MM.1S (cell line): Measurements from ENCODE around the gene CAMK2G.
A peak's percentile ranks its signal among the peaks of the same experiment; 100 is the strongest.
"Not testable (repeated sequence)": the region's sequence is repeated elsewhere in the genome, so short reads cannot be mapped to it uniquely, and the experiment has no call there.

Source experiments
- DNase-seq: peaks from one replicate; pipeline ENCODE4 v3.0.0-alpha.2; 2015
- H2AFZ ChIP-seq: fragments of 300-600 bp; sonication (generic); 2 replicates; pipeline ENCODE4 v1.6.0; 2016; ENCODE audit warnings: antibody characterized with exemption, low read length
- H3F3A ChIP-seq: fragments of 300-600 bp; sonication (generic); 2 replicates; pipeline ENCODE4 v1.6.1; 2016; ENCODE audit warnings: mild to moderate bottlenecking, antibody characterized with exemption, low read length, moderate library complexity, mixed read lengths; ENCODE audit not compliant: insufficient read depth
- H3K27ac ChIP-seq: fragments of 300-600 bp; sonication (generic); 2 replicates; pipeline ENCODE4 v1.5.1; 2016; ENCODE audit warnings: mild to moderate bottlenecking, low read length
- H3K27me3 ChIP-seq: fragments of 300-600 bp; sonication (generic); replicated peaks from 2 replicates; pipeline ENCODE4 v1.6.0; 2016; ENCODE audit warnings: low read length; ENCODE audit not compliant: insufficient read depth
- H3K36me3 ChIP-seq: fragments of 300-600 bp; sonication (generic); replicated peaks from 2 replicates; pipeline ENCODE4 v1.6.1; 2016; ENCODE audit warnings: mild to moderate bottlenecking, low read length, mixed read lengths; ENCODE audit not compliant: insufficient read depth
- H3K4me1 ChIP-seq: fragments of 300-600 bp; sonication (generic); 2 replicates; pipeline ENCODE4 v1.6.1; 2016; ENCODE audit warnings: low read length, mixed read lengths
- H3K4me2 ChIP-seq: fragments of 300-600 bp; sonication (generic); 2 replicates; pipeline ENCODE4 v1.6.0; 2016; ENCODE audit warnings: low read depth, low read length
- H3K4me3 ChIP-seq: fragments of 300-600 bp; sonication (generic); 2 replicates; pipeline ENCODE4 v1.5.1; 2016; ENCODE audit warnings: low read length, mixed read lengths
- H3K79me2 ChIP-seq: fragments of 300-600 bp; sonication (generic); 2 replicates; pipeline ENCODE4 v1.6.1; 2016; ENCODE audit warnings: mixed run types, low read length, mixed read lengths
- H3K9ac ChIP-seq: fragments of 300-600 bp; sonication (generic); 2 replicates; pipeline ENCODE4 v1.6.1; 2016; ENCODE audit warnings: low read length, mixed read lengths
- H3K9me2 ChIP-seq: fragments of 300-600 bp; sonication (generic); replicated peaks from 2 replicates; pipeline ENCODE4 v1.6.1; 2016; ENCODE audit warnings: mild to moderate bottlenecking, low read length, mixed read lengths; ENCODE audit not compliant: insufficient read depth
- H3K9me3 ChIP-seq: fragments of 300-600 bp; sonication (generic); replicated peaks from 2 replicates; pipeline ENCODE4 v1.6.1; 2016; ENCODE audit warnings: mild to moderate bottlenecking, low read length, mixed read lengths; ENCODE audit not compliant: insufficient read depth
- H4K20me1 ChIP-seq: fragments of 300-600 bp; sonication (generic); 2 replicates; pipeline ENCODE4 v1.6.1; 2016; ENCODE audit warnings: mild to moderate bottlenecking, low read length, moderate library complexity, mixed read lengths; ENCODE audit not compliant: insufficient read depth
- CTCF ChIP-seq: fragments of 300-600 bp; sonication (generic); IDR thresholded peaks from 2 replicates; pipeline ENCODE4 v1.5.1; 2016; ENCODE audit warnings: antibody characterized with exemption, low read length, mixed read lengths
- EZH2 ChIP-seq: fragments of 300-600 bp; sonication (generic); optimal IDR thresholded peaks from 2 replicates; pipeline ENCODE3; 2017; ENCODE audit warnings: low read depth, mild to moderate bottlenecking, antibody characterized with exemption, low read length, mixed read lengths
- EZH2phosphoT487 ChIP-seq: fragments of 300-600 bp; sonication (generic); IDR thresholded peaks from 2 replicates; pipeline ENCODE4 v1.6.1; 2018; ENCODE audit warnings: antibody characterized with exemption, low read length

Gene CAMK2G

GRCh38 chr10:73920089-73920488, 45.7 kb upstream of the CAMK2G start:
- peak overlapping the region; percentile 46 for H2AFZ ChIP-seq
- H3F3A ChIP-seq: peaks cover 11% of the 10 kb centered on the region
- peak; percentile 61 for DNase-seq
- no peak overlapping the region for H3K9ac ChIP-seq
- H3K9me3 ChIP-seq: no peaks in the 10 kb centered on the region
- H3K36me3 ChIP-seq: no peaks in the 10 kb centered on the region
- no peaks in the 10 kb centered on the region for H3K9me2 ChIP-seq
- no peaks in the 10 kb centered on the region for H3K27me3 ChIP-seq
- H3K4me3 ChIP-seq: no peak overlapping the region
- no peaks in the 10 kb centered on the region for H3K79me2 ChIP-seq
- H3K4me1 ChIP-seq: peaks cover 30% of the 10 kb centered on the region
- H3K27ac ChIP-seq: peak overlapping the region; percentile 1; the same call in 1 of the 2 replicates
- H4K20me1 ChIP-seq: no peaks in the 10 kb centered on the region
- TF ChIP-seq EZH2 (no peak), EZH2phosphoT487 (no peak), CTCF (no peak)
- H3K4me2 ChIP-seq: peak overlapping the region; percentile 56; the same call in 1 of the 2 replicates

- H3K36me3 ChIP-seq, DNase-seq, H3K4me3 ChIP-seq, H3K79me2 ChIP-seq, H4K20me1 ChIP-seq, H3K9me2 ChIP-seq, H2AFZ ChIP-seq, H3K9ac ChIP-seq, H3K27ac ChIP-seq, H3K27me3 ChIP-seq, H3K9me3 ChIP-seq, H3K4me2 ChIP-seq: not testable (repeated sequence)
- peaks cover 11% of the 10 kb centered on the region for H3F3A ChIP-seq
- H3K4me1 ChIP-seq: peaks cover 30% of the 10 kb centered on the region
These were observed 45.1 kb upstream of the CAMK2G start for GRCh38 chr10:73919481-73919880.

- no peak overlapping the region for H3K9ac ChIP-seq
- H3K9me3 ChIP-seq: no peaks in the 10 kb centered on the region
- no peaks in the 10 kb centered on the region for H3K9me2 ChIP-seq
- H3K27ac ChIP-seq: no peak overlapping the region
- no peaks in the 10 kb centered on the region for H4K20me1 ChIP-seq
- DNase-seq: no peak
- peaks cover 17% of the 10 kb centered on the region; the same call in 1 of the 2 replicates for H3K27me3 ChIP-seq
- no peaks in the 10 kb centered on the region for H3K79me2 ChIP-seq
- H2AFZ ChIP-seq: no peak overlapping the region
- peaks cover 27% of the 10 kb centered on the region for H3K4me1 ChIP-seq
- TF ChIP-seq CTCF: no peak
- no peak for TF ChIP-seq EZH2
- no peak for TF ChIP-seq EZH2phosphoT487
- no peak overlapping the region for H3K4me2 ChIP-seq
- no peak overlapping the region for H3K4me3 ChIP-seq
- H3F3A ChIP-seq: peaks cover 9% of the 10 kb centered on the region
- no peaks in the 10 kb centered on the region for H3K36me3 ChIP-seq
These were observed 43.4 kb upstream of the CAMK2G start for GRCh38 chr10:73917566-73918305.
